D341Med (cell line): Measurements from ENCODE around the gene THSD4.

ENCODE experiments used
- DNase-seq: peaks from one replicate; pipeline ENCODE4 v3.0.0; 2012; ENCODE audit warnings: low spot score

THSD4 gene

DNA sequence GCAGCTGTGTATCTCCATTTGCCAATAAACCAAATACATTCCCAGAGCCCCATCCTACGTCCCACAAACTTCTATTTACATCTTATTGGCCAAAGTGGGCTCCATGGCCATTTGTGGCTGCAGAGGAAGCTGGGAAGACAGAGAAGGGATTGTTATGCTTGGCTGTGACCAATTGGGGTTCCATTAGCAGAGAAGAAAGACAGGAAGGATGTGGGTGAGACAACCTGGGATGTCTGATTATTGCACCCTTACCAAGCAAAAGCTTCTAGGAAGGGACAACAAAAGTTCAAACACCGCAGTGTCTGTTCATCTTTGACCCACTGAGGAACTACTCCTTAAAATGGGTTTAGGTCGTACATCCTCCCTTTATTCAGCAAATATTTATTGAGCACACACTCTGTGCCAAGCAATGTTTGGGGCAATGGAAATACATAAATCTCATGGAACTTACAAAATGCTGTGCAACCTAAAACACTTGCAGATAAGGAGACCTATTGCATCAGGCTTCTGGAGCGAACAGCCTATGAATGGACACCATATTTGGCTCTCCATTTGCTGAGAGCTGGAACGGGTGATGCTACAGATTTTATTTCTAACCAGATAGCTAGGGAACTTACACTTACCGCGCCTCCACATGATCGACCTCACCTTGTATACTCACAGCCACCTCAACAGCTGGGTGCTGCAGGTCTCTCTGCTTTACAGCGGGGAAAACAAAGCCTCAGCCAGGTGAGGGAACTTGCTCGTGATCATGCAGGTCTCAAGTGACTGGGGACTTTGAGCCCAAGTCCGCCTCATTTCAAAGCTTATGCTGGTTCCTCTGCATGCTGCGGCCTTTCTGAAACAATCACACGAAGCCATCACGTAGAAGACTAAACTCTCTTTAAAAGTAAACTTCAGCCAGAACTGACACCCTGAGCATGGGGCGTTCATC is 673.6 kb downstream of the THSD4 start:
- peak; percentile 4 for DNase-seq

GRCh38 chr15:71789616-71790015 is 674.3 kb downstream of the THSD4 start:
- DNase-seq: no peak

- no peak for DNase-seq
These were observed 674.8 kb downstream of the THSD4 start for GRCh38 chr15:71790081-71790480.

GRCh38 chr15:71791975-71792374 is 676.7 kb downstream of the THSD4 start:
- DNase-seq: no peak

- no peak for DNase-seq
These were observed 677.2 kb downstream of the THSD4 start for GRCh38 chr15:71792521-71792920.

- no peak for DNase-seq
These were observed 683.4 kb downstream of the THSD4 start for GRCh38 chr15:71798641-71799040.

DNA sequence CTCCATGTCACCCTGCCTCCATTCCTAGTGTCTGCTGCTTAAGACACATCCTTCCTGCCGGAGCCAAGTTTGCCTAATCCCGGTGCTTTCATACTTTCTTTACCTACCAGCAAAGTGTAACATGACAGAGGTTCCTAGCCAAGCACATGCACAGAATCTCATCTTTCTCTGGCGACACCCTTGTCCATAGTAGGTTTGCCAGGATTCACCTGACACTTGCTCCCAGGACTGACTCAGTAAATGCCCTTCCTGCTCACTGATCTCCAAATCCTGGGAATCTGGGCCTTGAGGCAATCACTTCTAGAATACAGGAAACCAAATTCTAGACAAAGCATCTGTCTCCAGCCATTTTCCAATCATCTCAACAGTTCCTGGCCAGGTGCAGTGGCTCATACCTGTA is 684.9 kb downstream of the THSD4 start:
- no peak for DNase-seq

- DNase-seq: peak; percentile 69
These were observed 685.8 kb downstream of the THSD4 start for GRCh38 chr15:71800835-71801745.

GRCh38 chr15:71801935-71802655 is 686.8 kb downstream of the THSD4 start:
- DNase-seq: no peak

GRCh38 chr15:71802770-71803169 is 687.5 kb downstream of the THSD4 start:
- DNase-seq: peak; percentile 62

- no peak for DNase-seq
These were observed 689.0 kb downstream of the THSD4 start for GRCh38 chr15:71804226-71804625.

DNA sequence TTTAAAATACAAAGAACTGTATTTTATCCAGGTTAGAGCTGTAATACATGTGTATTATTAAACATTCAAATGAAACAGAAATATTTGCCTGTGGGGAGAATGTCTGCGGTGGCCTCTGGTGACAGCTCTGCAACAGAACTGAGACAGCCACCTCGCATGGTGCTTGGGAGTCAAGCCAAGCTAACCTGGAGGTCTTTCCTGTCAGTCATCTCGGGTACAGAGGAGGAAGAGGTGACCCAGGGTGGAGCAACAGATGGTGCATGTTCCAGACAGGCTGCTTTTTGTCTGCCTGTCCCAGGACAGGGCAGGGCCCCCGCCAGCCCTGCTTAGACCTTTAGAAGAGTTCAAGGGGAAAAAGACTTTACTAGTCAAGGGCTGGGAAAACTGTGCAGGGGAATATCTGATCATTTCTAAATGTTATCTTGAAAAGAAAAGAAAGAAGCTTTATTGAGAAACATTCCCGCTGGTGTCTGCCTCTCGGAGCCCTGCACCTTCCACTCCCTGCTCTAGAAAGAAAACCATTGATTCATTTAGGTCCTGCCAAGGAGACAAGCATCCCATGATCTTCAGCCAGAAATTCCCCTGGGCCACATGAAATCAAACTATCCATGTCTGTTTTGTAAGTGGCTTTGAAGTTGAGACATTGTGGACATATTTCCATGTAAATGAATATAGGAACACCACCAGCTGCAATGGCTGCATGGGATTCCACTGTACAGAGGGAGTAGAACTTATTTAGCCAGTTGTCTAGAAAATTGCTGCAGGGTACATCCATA is 689.6 kb downstream of the THSD4 start:
- DNase-seq: no peak

- DNase-seq: peak; percentile 72
These were observed 691.2 kb downstream of the THSD4 start for GRCh38 chr15:71806452-71806931.

DNA sequence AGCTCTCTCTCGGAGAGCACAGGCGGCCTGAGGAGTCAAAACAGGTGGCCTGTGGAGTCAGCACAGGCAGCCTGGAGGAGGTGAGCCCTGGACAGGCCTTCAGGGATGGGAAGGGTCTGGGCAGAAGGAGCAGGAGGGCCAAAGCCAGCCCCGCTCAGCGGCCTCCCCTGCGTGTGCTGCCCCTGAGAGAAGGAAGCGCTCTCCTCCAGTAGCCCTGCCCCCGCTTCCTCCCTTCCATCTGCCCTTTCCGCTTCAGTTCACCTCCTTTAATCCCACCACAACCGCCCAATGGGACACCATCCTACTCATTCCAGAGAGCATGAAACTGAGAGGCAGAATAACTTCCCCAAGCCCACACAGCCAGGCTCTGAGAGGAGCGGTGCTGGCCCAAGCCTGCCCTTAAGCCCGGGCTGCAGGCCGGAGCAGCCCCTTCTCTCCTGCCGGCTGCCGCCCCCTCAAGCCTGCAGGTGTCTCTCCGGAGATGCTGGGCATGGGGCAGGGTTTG is 691.9 kb downstream of the THSD4 start:
- no peak for DNase-seq

DNA sequence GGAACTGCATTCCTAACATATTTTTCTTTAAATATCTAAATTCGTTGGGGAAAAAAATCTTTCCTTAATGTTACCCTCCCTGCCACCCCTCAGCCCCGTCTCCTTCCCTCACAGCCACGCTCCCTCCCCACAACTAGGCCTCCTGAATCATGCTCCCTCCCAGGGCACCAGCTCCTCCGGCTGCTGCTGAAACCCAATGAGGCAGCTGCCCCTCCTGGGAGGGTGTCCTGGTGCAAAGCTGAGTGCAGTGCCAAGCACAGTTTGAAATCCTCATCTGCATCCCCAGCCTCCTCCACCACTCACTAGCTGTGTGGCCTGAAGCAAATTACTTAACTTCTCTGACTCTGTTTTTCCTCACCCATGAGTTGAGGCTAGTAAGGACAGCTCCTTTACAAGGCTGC is 692.4 kb downstream of the THSD4 start:
- no peak for DNase-seq

DNA sequence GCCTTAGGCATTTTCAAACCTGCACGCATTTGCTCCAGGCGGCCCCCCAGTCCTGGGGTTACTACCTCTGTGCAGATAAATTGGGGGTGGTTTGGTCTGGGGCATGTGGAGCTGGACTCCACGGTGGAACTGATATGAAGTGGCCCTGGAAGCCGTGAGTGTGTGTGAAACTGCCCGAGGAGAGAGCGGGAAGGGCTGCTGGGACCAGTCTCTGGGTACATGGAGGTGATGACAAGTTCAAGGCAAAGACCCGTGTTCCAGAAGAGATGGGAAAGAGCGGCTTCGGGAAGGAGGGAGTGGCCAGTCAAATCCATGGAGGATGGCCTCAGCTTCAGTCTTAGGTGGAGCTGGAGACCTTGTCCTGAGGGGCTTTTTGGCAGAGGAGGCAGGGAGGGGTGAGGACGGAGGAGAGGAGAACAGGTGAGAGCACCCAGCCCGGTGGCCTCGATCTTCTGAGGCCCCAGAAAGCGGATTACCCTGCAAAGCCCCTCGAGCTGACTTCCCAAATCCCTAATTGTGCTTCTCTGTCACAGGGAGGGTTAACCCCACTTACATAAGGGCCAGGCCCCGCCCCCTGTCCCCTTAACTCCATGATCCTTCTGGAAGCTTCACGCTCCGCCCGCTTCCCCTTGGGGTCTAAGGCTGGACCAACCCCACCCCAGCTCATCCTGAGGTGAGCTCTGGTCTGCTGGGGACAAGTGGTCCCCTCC is 693.2 kb downstream of the THSD4 start:
- no peak for DNase-seq

GRCh38 chr15:71809346-71809745 is 694.1 kb downstream of the THSD4 start:
- DNase-seq: no peak

DNA sequence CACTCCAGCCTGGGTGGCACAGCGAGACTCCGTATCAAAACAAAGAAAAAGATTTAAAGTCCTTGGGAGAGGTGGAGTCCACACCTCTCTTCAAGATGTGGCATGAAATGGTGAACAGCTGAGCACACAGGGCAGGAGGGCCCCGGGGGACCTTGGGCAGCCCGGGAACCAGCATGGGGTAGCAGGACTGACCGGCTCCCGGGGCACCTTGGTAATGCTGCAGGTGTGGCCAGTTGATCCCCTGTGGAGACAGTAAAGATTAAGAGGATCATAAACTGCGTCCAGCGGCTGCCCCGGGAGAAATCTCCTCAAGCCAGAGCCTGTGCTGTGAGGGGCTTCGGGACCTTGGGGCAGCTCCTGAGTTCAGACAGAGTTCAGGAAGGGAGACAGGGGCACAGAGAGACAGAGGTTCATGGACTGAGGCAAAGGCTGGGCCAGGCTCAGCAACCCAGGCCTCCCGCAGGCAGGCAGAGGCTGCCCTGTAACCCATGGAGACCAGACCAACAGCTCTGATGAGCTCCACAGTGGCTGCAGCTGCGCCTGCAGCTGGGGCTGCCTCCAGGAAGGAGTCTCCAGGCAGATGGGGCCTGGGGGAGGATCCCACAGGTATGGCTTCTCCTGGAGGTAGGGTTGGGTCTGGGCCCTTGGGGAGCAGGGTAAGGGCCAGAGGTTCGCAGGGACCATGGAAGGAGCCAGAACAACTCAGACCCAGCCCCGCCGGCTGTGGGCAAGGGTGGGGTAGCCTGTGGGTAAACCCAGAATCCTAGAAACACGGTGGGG is 695.2 kb downstream of the THSD4 start, which contains the start of gene NR2E3:
NR2E3 (plus strand) TSS at position 299 of the 780 bp plus-strand sequence; CDS start at position 489, 190 bp downstream.
- no peak for DNase-seq

- no peak for DNase-seq
These were observed 695.9 kb downstream of the THSD4 start for GRCh38 chr15:71811036-71811736.
